DOHH2 (cell line): ENCODE measurements around the gene FZR1.

Experiments used
- H3F3A ChIP-seq: fragments of 200-600 bp; sonication (generic), shearing (Covaris generic); 2 replicates; pipeline ENCODE4 v1.6.0; 2016; ENCODE audit warnings: antibody characterized with exemption, mild to moderate bottlenecking; ENCODE audit not compliant: control insufficient read depth, insufficient read depth
- H3K27ac ChIP-seq: fragments of 200-600 bp; sonication (generic); 2 replicates; pipeline ENCODE4 v1.5.1; 2014; ENCODE audit warnings: low read depth, mild to moderate bottlenecking, low read length, moderate library complexity
- H3K27me3 ChIP-seq: fragments of 200-600 bp; sonication (generic); 2 replicates; pipeline ENCODE4 v1.6.1; 2014; ENCODE audit warnings: mild to moderate bottlenecking, low read length, mixed read lengths; ENCODE audit not compliant: control insufficient read depth
- H3K36me3 ChIP-seq: fragments of 200-600 bp; sonication (generic); 2 replicates; pipeline ENCODE4 v1.6.1; 2014; ENCODE audit warnings: mild to moderate bottlenecking, low read length, moderate library complexity, mixed read lengths; ENCODE audit not compliant: control insufficient read depth
- H3K4me1 ChIP-seq: fragments of 200-600 bp; sonication (generic); 2 replicates; pipeline ENCODE4 v1.6.1; 2014; ENCODE audit warnings: mild to moderate bottlenecking, low read length, mixed read lengths; ENCODE audit not compliant: control insufficient read depth
- H3K4me2 ChIP-seq: fragments of 200-600 bp; sonication (generic); 2 replicates; pipeline ENCODE4 v1.6.0; 2014; ENCODE audit warnings: mild to moderate bottlenecking, low read length, moderate library complexity
- H3K4me3 ChIP-seq: fragments of 200-600 bp; sonication (generic); 2 replicates; pipeline ENCODE4 v1.5.1; 2014; ENCODE audit warnings: mild to moderate bottlenecking, low read length, mixed read lengths
- H3K79me2 ChIP-seq: fragments of 200-600 bp; sonication (generic); 2 replicates; pipeline ENCODE4 v1.6.1; 2014; ENCODE audit warnings: mild to moderate bottlenecking, low read length, mixed read lengths; ENCODE audit not compliant: control insufficient read depth
- H3K9me2 ChIP-seq: fragments of 200-600 bp; sonication (generic); replicated peaks from 2 replicates; pipeline ENCODE4 v1.6.1; 2014; ENCODE audit warnings: mild to moderate bottlenecking, low read length, mixed read lengths; ENCODE audit not compliant: control insufficient read depth
- H3K9me3 ChIP-seq: fragments of 200-600 bp; sonication (generic); 2 replicates; pipeline ENCODE4 v1.6.1; 2014; ENCODE audit warnings: antibody characterized with exemption, low read length, mixed read lengths; ENCODE audit not compliant: control insufficient read depth, insufficient read depth
- H4K20me1 ChIP-seq: fragments of 200-600 bp; sonication (generic); 2 replicates; pipeline ENCODE4 v1.6.0; 2014; ENCODE audit warnings: low read depth, mild to moderate bottlenecking, antibody characterized with exemption, low read length, moderate library complexity; ENCODE audit not compliant: control insufficient read depth, insufficient read depth
- CTCF ChIP-seq: fragments of 200-600 bp; sonication (generic); IDR thresholded peaks from one replicate; pipeline ENCODE4 v1.5.1; 2014; ENCODE audit warnings: antibody characterized with exemption, mild to moderate bottlenecking, low read depth, low read length; ENCODE audit not compliant: poor library complexity, severe bottlenecking
- EZH2phosphoT487 ChIP-seq: fragments of 200-600 bp; sonication (generic); IDR thresholded peaks from 2 replicates; pipeline ENCODE4 v1.6.1; 2017; ENCODE audit warnings: borderline replicate concordance, mild to moderate bottlenecking, antibody characterized with exemption, low read length, moderate library complexity, mixed read lengths

Gene FZR1

GRCh38 chr19:3465552-3465951, 40.6 kb upstream of the FZR1 start:
- Histone ChIP-seq H3K4me2 (no peak overlapping the region), H3K27ac (no peak overlapping the region), H4K20me1 (no peaks in the 10 kb centered on the region), H3K9me3 (0 out of 2 replicates have a peak, but pooled peaks cover 2% of the 10 kb centered on the region), H3K4me3 (no peak overlapping the region), H3K36me3 (no peaks in the 10 kb centered on the region), H3F3A (no peaks in the 10 kb centered on the region), H3K27me3 (no peaks in the 10 kb centered on the region), H3K4me1 (no peaks in the 10 kb centered on the region), H3K9me2 (no peaks in the 10 kb centered on the region), H3K79me2 (no peaks in the 10 kb centered on the region)
- TF ChIP-seq EZH2phosphoT487 = no peak
- TF ChIP-seq CTCF = no peak

GRCh38 chr19:3466635-3467034, 39.5 kb upstream of the FZR1 start:
- no peaks in the 10 kb centered on the region for H3K27me3 ChIP-seq
- H3K9me3 ChIP-seq = 0 out of 2 replicates have a peak, but pooled peaks cover 2% of the 10 kb centered on the region
- H3K27ac ChIP-seq = no peak overlapping the region
- no peaks in the 10 kb centered on the region for H3K36me3 ChIP-seq
- no peaks in the 10 kb centered on the region for H3F3A ChIP-seq
- H3K4me2 ChIP-seq = no peak overlapping the region
- TF ChIP-seq EZH2phosphoT487 (no peak), CTCF (no peak)
- no peaks in the 10 kb centered on the region for H4K20me1 ChIP-seq
- H3K9me2 ChIP-seq = no peaks in the 10 kb centered on the region
- H3K4me3 ChIP-seq = no peak overlapping the region
- no peaks in the 10 kb centered on the region for H3K4me1 ChIP-seq
- no peaks in the 10 kb centered on the region for H3K79me2 ChIP-seq

GRCh38 chr19:3467437-3468198, 38.5 kb upstream of the FZR1 start:
- Histone ChIP-seq H3K4me3 (no peak overlapping the region), H3K9me3 (0 out of 2 replicates have a peak, but pooled peaks cover 2% of the 10 kb centered on the region), H3K27ac (no peak overlapping the region), H4K20me1 (no peaks in the 10 kb centered on the region), H3K4me2 (no peak overlapping the region), H3K4me1 (no peaks in the 10 kb centered on the region), H3K79me2 (no peaks in the 10 kb centered on the region), H3K9me2 (no peaks in the 10 kb centered on the region), H3F3A (no peaks in the 10 kb centered on the region), H3K27me3 (no peaks in the 10 kb centered on the region), H3K36me3 (no peaks in the 10 kb centered on the region)
- no peak for TF ChIP-seq CTCF
- TF ChIP-seq EZH2phosphoT487 = no peak
